ENCODE results near the gene ZNF674.

The ZNF674 gene

DNA sequence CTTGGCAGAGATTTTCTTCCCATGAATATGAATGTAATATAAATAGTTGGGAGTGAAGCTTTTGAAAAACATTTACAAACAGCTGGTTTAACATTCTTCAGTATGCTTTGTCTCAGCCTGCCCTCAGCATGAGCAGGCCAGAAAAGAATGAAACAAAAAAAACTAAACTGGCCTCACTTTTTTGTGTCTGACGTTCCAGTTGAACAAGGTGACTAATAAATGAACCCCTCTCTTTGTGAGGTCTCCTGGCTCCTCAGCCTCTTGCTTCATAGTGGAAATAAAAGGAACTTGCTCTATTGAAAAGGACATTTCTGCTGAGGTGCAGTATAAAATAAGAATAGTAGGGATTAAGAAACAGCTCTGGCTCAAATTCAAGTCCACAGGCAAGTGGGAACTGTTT, 37.7 kb upstream of the ZNF674 start:
- H3K9ac ChIP-seq (ENCODE audit: low read length), result no peak overlapping the region
- no peaks in the 10 kb centered on the region for H3K9me3 ChIP-seq (replicated peaks; ENCODE audit: insufficient read depth, low read length)
- no peak overlapping the region for H3K4me3 ChIP-seq (ENCODE audit: low read length)
- H3K27ac ChIP-seq (ENCODE audit: low read length), result no peak overlapping the region
- H3K36me3 ChIP-seq (replicated peaks; ENCODE audit: insufficient read depth, low read length), result no peaks in the 10 kb centered on the region
- H3K79me2 ChIP-seq (ENCODE audit: low read length), result no peaks in the 10 kb centered on the region; the same call in 1 of the 2 replicates
- H3F3A ChIP-seq (ENCODE audit: insufficient read depth, low read length), result no peaks in the 10 kb centered on the region
- no peak overlapping the region for H2AFZ ChIP-seq (ENCODE audit: low read length)
- no peak overlapping the region for H3K4me2 ChIP-seq (ENCODE audit: low read depth, low read length)
- DNase-seq, result no peak
- no peaks in the 10 kb centered on the region for H3K27me3 ChIP-seq (replicated peaks; ENCODE audit: insufficient read depth, low read length)
- no peaks in the 10 kb centered on the region for H3K4me1 ChIP-seq (ENCODE audit: low read length)
- TF ChIP-seq EZH2 (optimal IDR thresholded peaks at IDR 0.05; ENCODE audit: low read depth, low read length) (no peak), EZH2phosphoT487 (IDR thresholded peaks at IDR 0.05; ENCODE audit: low read length) (no peak)
- TF ChIP-seq, protein P1, sequence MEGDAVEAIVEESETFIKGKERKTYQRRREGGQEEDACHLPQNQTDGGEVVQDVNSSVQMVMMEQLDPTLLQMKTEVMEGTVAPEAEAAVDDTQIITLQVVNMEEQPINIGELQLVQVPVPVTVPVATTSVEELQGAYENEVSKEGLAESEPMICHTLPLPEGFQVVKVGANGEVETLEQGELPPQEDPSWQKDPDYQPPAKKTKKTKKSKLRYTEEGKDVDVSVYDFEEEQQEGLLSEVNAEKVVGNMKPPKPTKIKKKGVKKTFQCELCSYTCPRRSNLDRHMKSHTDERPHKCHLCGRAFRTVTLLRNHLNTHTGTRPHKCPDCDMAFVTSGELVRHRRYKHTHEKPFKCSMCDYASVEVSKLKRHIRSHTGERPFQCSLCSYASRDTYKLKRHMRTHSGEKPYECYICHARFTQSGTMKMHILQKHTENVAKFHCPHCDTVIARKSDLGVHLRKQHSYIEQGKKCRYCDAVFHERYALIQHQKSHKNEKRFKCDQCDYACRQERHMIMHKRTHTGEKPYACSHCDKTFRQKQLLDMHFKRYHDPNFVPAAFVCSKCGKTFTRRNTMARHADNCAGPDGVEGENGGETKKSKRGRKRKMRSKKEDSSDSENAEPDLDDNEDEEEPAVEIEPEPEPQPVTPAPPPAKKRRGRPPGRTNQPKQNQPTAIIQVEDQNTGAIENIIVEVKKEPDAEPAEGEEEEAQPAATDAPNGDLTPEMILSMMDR (IDR thresholded peaks at IDR 0.05; ENCODE audit: low read length), result no peak
- no peaks in the 10 kb centered on the region for H3K9me2 ChIP-seq (replicated peaks; ENCODE audit: insufficient read depth, low read length)
- H4K20me1 ChIP-seq (ENCODE audit: insufficient read depth, low read length), result no peaks in the 10 kb centered on the region

DNA sequence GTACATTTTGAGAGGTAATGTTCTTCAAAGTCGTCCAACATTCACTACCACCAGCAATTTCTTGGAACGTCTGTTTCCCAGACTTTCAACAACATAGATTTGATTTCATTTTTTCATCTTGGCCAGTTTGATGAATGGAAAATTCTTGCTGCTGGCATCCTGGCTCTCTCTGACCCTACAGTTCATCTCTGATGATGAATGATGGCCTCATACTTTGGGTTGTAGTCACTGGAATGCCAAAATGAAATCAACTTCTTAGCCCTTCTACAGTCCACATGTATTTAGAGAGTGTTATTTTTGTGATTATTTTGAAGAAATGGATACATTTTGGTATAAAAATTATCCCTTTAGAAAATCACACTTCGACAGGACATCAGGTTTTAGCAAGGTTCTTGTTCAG, 37.1 kb upstream of the ZNF674 start:
- Histone ChIP-seq H3K27me3 (replicated peaks; ENCODE audit: insufficient read depth, low read length) (no peaks in the 10 kb centered on the region), H3K4me2 (ENCODE audit: low read depth, low read length) (no peak overlapping the region), H2AFZ (ENCODE audit: low read length) (no peak overlapping the region), H3K9ac (ENCODE audit: low read length) (no peak overlapping the region), H3K9me3 (replicated peaks; ENCODE audit: insufficient read depth, low read length) (no peaks in the 10 kb centered on the region), H3K36me3 (replicated peaks; ENCODE audit: insufficient read depth, low read length) (no peaks in the 10 kb centered on the region), H3K9me2 (replicated peaks; ENCODE audit: insufficient read depth, low read length) (no peaks in the 10 kb centered on the region), H4K20me1 (ENCODE audit: insufficient read depth, low read length) (no peaks in the 10 kb centered on the region), H3K4me1 (ENCODE audit: low read length) (no peaks in the 10 kb centered on the region), H3K79me2 (ENCODE audit: low read length) (peaks cover 1% of the 10 kb centered on the region), H3F3A (ENCODE audit: insufficient read depth, low read length) (no peaks in the 10 kb centered on the region), H3K4me3 (ENCODE audit: low read length) (no peak overlapping the region), H3K27ac (ENCODE audit: low read length) (no peak overlapping the region)
- DNase-seq, result no peak
- TF ChIP-seq, protein P1 (IDR thresholded peaks at IDR 0.05; ENCODE audit: low read length), result no peak
- TF ChIP-seq EZH2 (optimal IDR thresholded peaks at IDR 0.05; ENCODE audit: low read depth, low read length) (no peak), EZH2phosphoT487 (IDR thresholded peaks at IDR 0.05; ENCODE audit: low read length) (no peak)

DNA sequence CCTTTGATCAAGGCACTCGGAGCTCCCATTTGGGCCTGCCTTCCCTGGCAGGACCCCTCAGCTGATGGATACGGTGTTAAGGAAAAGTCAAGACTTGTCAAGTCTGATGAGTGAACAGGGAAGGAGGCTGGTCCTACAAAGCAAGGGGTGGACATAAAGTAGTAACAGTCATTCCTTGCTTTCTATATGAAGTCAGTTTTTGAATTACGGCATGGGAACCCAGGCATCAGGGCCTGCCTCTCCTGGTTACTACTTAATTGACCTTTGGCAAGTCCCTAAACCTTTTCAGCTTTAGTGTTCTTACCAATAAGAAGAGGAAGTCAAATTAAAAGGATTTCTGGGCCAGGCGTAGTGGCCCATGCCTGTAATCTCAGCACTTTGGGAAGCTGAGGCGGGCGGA, 35.4 kb upstream of the ZNF674 start:
- TF ChIP-seq EZH2phosphoT487 (IDR thresholded peaks at IDR 0.05; ENCODE audit: low read length) (no peak), EZH2 (optimal IDR thresholded peaks at IDR 0.05; ENCODE audit: low read depth, low read length) (no peak)
- TF ChIP-seq, protein P1 (IDR thresholded peaks at IDR 0.05; ENCODE audit: low read length), result no peak
- DNase-seq, result no peak
- Histone ChIP-seq H3K79me2 (ENCODE audit: low read length) (peaks cover 7% of the 10 kb centered on the region), H3K4me2 (ENCODE audit: low read depth, low read length) (no peak overlapping the region), H3K9ac (ENCODE audit: low read length) (no peak overlapping the region), H3K27ac (ENCODE audit: low read length) (no peak overlapping the region), H4K20me1 (ENCODE audit: insufficient read depth, low read length) (no peaks in the 10 kb centered on the region), H3F3A (ENCODE audit: insufficient read depth, low read length) (no peaks in the 10 kb centered on the region), H3K36me3 (replicated peaks; ENCODE audit: insufficient read depth, low read length) (no peaks in the 10 kb centered on the region), H3K9me3 (replicated peaks; ENCODE audit: insufficient read depth, low read length) (no peaks in the 10 kb centered on the region), H3K4me1 (ENCODE audit: low read length) (no peaks in the 10 kb centered on the region), H2AFZ (ENCODE audit: low read length) (no peak overlapping the region), H3K4me3 (ENCODE audit: low read length) (no peak overlapping the region), H3K27me3 (replicated peaks; ENCODE audit: insufficient read depth, low read length) (no peaks in the 10 kb centered on the region), H3K9me2 (replicated peaks; ENCODE audit: insufficient read depth, low read length) (no peaks in the 10 kb centered on the region)
